ENCODE measurements around the gene NTN1. TPM values are rescaled to one million over a fixed set of nuclear protein-coding genes. Genes with fewer than 3 reads are reported as not detected.
A peak's percentile ranks its signal among the peaks of the same experiment; 100 is the strongest.

NTN1 gene
- total RNA-seq, 1 experiment from 2014 or later: 17.7 TPM

GRCh38 chr17:9109933-9110332, 88.6 kb downstream of the NTN1 start:
- Histone ChIP-seq H3K79me2 (ENCODE audit: low read depth) (no peaks in the 10 kb centered on the region), H3K27ac (no peak overlapping the region), H3K4me3 (no peak overlapping the region), H3K4me2 (no peak overlapping the region), H3K36me3 (ENCODE audit: low read depth) (no peaks in the 10 kb centered on the region), H4K20me1 (ENCODE audit: insufficient read depth) (no peaks in the 10 kb centered on the region), H3F3A (ENCODE audit: insufficient read depth, low read depth) (no peaks in the 10 kb centered on the region), H2AFZ (no peak overlapping the region), H3K27me3 (ENCODE audit: insufficient read depth, low read depth) (no peaks in the 10 kb centered on the region), H3K9me3 (ENCODE audit: insufficient read depth, low read depth) (no peaks in the 10 kb centered on the region), H3K9me2 (ENCODE audit: insufficient read depth) (no peaks in the 10 kb centered on the region), H3K4me1 (replicated peaks; ENCODE audit: insufficient read depth) (no peaks in the 10 kb centered on the region)
- ChIA-PET CTCF (interaction anchor here (0.8 kb wide), 1 partner anchor 412 kb away, joined by 9 read pairs; no protein-coding TSS in a partner anchor), POLR2A (ENCODE audit: unreplicated experiment) (no interaction called here)
- intact Hi-C loops (cut with micrococcal nuclease; ENCODE audit: unreplicated experiment): loop anchor here (10.0 kb wide), 2 partner anchors 105 to 295 kb away; no protein-coding TSS in a partner anchor
- BruUV-seq (replicated peaks): no TSS peak
- DNase-seq: no peak
- TF ChIP-seq EZH2 (IDR thresholded peaks at IDR 0.05; ENCODE audit: low read depth): no peak
- TF ChIP-seq, protein P1, sequence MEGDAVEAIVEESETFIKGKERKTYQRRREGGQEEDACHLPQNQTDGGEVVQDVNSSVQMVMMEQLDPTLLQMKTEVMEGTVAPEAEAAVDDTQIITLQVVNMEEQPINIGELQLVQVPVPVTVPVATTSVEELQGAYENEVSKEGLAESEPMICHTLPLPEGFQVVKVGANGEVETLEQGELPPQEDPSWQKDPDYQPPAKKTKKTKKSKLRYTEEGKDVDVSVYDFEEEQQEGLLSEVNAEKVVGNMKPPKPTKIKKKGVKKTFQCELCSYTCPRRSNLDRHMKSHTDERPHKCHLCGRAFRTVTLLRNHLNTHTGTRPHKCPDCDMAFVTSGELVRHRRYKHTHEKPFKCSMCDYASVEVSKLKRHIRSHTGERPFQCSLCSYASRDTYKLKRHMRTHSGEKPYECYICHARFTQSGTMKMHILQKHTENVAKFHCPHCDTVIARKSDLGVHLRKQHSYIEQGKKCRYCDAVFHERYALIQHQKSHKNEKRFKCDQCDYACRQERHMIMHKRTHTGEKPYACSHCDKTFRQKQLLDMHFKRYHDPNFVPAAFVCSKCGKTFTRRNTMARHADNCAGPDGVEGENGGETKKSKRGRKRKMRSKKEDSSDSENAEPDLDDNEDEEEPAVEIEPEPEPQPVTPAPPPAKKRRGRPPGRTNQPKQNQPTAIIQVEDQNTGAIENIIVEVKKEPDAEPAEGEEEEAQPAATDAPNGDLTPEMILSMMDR (conservative IDR thresholded peaks at IDR 0.05): no peak

DNA sequence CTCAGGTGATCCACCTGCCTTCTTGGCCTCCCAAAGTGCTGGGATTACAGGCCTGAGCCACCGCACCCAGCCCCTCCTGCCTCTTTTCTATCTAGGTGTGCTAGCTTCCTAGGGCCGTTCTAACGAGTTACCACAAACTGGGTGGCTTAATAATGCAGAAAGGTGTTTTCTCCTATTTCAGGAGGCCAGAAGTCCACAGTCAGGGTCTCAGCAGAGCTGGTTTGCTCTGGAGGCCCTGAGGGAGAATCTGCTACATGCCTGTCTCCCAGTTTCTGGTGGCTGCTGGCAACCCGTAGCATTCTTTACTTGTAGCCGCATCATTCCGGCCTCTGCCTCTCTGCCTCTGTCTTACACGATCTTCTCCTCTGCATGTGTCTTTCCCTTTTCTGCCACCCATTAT, 89.2 kb downstream of the NTN1 start:
- H3K4me3 ChIP-seq: no peak overlapping the region
- H3F3A ChIP-seq (ENCODE audit: insufficient read depth, low read depth): no peaks in the 10 kb centered on the region
- DNase-seq: no peak
- H3K4me2 ChIP-seq: no peak overlapping the region
- H3K4me1 ChIP-seq (replicated peaks; ENCODE audit: insufficient read depth): no peaks in the 10 kb centered on the region
- intact Hi-C loops (cut with micrococcal nuclease; ENCODE audit: unreplicated experiment): loop anchor here (10.0 kb wide), 2 partner anchors 106 to 294 kb away; no protein-coding TSS in a partner anchor
- ChIA-PET POLR2A (ENCODE audit: unreplicated experiment) (no interaction called here), CTCF (interaction anchor here (0.8 kb wide), 1 partner anchor 411 kb away, joined by 9 read pairs; no protein-coding TSS in a partner anchor)
- no peaks in the 10 kb centered on the region for H3K79me2 ChIP-seq (ENCODE audit: low read depth)
- H3K36me3 ChIP-seq (ENCODE audit: low read depth): no peaks in the 10 kb centered on the region
- no peaks in the 10 kb centered on the region for H3K9me3 ChIP-seq (ENCODE audit: insufficient read depth, low read depth)
- H2AFZ ChIP-seq: no peak overlapping the region
- H4K20me1 ChIP-seq (ENCODE audit: insufficient read depth): no peaks in the 10 kb centered on the region
- no TSS peak for BruUV-seq (replicated peaks)
- TF ChIP-seq, protein P1 (conservative IDR thresholded peaks at IDR 0.05): no peak
- TF ChIP-seq EZH2 (IDR thresholded peaks at IDR 0.05; ENCODE audit: low read depth): no peak
- no peaks in the 10 kb centered on the region for H3K9me2 ChIP-seq (ENCODE audit: insufficient read depth)
- H3K27me3 ChIP-seq (ENCODE audit: insufficient read depth, low read depth): no peaks in the 10 kb centered on the region
- no peak overlapping the region for H3K27ac ChIP-seq

DNA sequence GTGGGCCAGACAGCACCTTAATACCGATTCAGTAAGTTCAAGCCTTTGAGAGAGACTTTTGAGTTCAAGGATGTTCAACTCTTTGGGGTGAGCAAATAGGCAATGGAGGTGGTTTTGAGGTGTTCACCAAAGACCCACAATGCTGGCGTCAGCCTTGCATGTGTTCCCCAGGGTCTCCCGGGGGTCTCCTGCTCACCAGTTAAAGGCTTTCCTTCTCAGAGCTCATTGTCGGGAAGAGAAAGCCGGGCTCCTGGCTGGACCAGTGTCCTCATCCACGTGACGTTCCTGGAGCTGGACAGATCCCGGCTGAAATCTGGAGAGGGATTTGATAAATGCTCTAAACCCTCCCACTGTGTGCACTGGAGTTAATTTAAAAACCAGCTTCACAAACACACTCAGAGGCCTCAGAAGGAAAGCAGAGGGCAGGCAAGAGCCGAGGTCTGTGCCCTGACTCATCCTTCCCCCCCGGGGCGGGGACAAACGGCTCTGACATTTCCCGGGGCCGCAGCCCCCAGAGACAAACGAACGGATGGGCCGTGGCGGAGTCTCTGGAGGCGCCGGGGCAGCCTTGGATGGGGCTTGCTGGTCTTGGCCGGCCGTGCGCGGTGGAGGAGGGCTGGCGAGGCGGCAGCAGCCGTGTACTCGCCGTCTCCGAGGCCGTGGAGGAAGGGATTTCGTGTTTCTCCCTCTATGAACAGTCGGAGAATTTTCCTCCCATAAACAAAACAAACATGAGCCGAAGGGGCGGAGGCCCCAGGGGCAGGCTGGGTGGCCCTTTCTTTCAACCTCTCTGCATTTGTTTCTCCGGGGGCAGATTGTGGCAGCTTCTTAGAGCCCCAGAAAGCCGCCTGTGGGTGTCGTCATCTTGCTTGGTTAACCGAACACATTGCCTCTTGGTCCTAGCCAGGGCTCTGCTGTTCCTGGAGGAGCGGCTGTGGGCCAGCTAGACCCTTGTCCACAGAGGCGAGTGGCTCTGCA, 94.2 kb downstream of the NTN1 start:
- Histone ChIP-seq H3K79me2 (ENCODE audit: low read depth) (no peaks in the 10 kb centered on the region), H3F3A (ENCODE audit: insufficient read depth, low read depth) (no peaks in the 10 kb centered on the region), H3K9me2 (ENCODE audit: insufficient read depth) (no peaks in the 10 kb centered on the region), H3K4me3 (peak overlapping the region; percentile 43; the same call in 1 of the 2 replicates), H4K20me1 (ENCODE audit: insufficient read depth) (no peaks in the 10 kb centered on the region), H3K27me3 (ENCODE audit: insufficient read depth, low read depth) (no peaks in the 10 kb centered on the region), H3K4me1 (replicated peaks; ENCODE audit: insufficient read depth) (no peaks in the 10 kb centered on the region), H3K36me3 (ENCODE audit: low read depth) (no peaks in the 10 kb centered on the region), H2AFZ (no peak overlapping the region), H3K9me3 (ENCODE audit: insufficient read depth, low read depth) (no peaks in the 10 kb centered on the region), H3K27ac (no peak overlapping the region), H3K4me2 (peak overlapping the region; percentile 40; the same call in 1 of the 2 replicates)
- peak in 1 of 2 experiments; percentile 50 for DNase-seq
- POLR2A ChIA-PET (ENCODE audit: unreplicated experiment): interaction anchor here (0.6 kb wide), 2 partner anchors 12 to 707 kb away, joined by 4 read pairs; no protein-coding TSS in a partner anchor
- TF ChIP-seq, protein P1 (conservative IDR thresholded peaks at IDR 0.05): no peak
- TF ChIP-seq EZH2 (IDR thresholded peaks at IDR 0.05; ENCODE audit: low read depth): no peak
- no TSS peak for BruUV-seq (replicated peaks)
- CTCF ChIA-PET: interaction anchor here (0.5 to 1.0 kb wide), 5 partner anchors 81 to 407 kb away, joined by 3 to 9 read pairs (median 6); no protein-coding TSS in a partner anchor
- intact Hi-C loops (cut with micrococcal nuclease; ENCODE audit: unreplicated experiment): loop anchor here (10.0 kb wide), 2 partner anchors 111 to 289 kb away; no protein-coding TSS in a partner anchor

Data from PC-9 (cell line).